Caco-2 (cell line): ENCODE data around the gene IQCK. TPM values are rescaled to one million over a fixed set of nuclear protein-coding genes. Genes with fewer than 3 reads are reported as not detected.
A peak's percentile ranks its signal among the peaks of the same experiment; 100 is the strongest.

ENCODE experiments used
- BruUV-seq: library from RNA; stranded (reverse); fragments of 400-500 nt; replicated peaks from 2 replicates; lab custom pipeline; 2021; lab: Mats Ljungman, UMichigan
- CTCF ChIA-PET: fragments of 300-600 bp; sonication (Branson Sonifier 250); formaldehyde crosslinking; loops from one replicate; lab custom pipeline; 2022; ENCODE audit warnings: antibody characterized with exemption; lab: Charles Lee
- POLR2A ChIA-PET: fragments of 300-600 bp; sonication (Branson Sonifier 250); formaldehyde crosslinking; loops from one replicate; lab custom pipeline; 2022; ENCODE audit warnings: antibody characterized with exemption; lab: Charles Lee
- DNase-seq, 2 experiments: peaks; one replicate each; pipeline versions ENCODE4 v3.0.0 to v3.0.0-alpha.2; 2020 to 2022
- H3K27me3 ChIP-seq: replicated peaks from 2 replicates; pipeline ENCODE4 v1.6.0; 2011; ENCODE audit warnings: low read length; ENCODE audit not compliant: control insufficient read depth, insufficient read depth
- H3K36me3 ChIP-seq: 2 replicates; pipeline ENCODE4 v1.5.1; 2011; ENCODE audit warnings: low read length; ENCODE audit not compliant: control insufficient read depth, insufficient read depth
- H3K4me1 ChIP-seq: fragments of 250-450 bp; sonication (Bioruptor Pico); 2 replicates; pipeline ENCODE4 v1.5.1; 2020; ENCODE audit warnings: mild to moderate bottlenecking
- H3K4me3 ChIP-seq: 2 replicates; pipeline ENCODE4 v1.5.1; 2011; ENCODE audit warnings: low read depth, mild to moderate bottlenecking, control low read depth, low read length
- H3K9me3 ChIP-seq: fragments of 250-450 bp; sonication (Bioruptor Pico); 2 replicates; pipeline ENCODE4 v1.5.1; 2020; ENCODE audit warnings: mild to moderate bottlenecking, moderate library complexity
- H3K27ac Mint-ChIP-seq: one replicate; pipeline ENCODE4 v1.8.0; 2022; ENCODE audit warnings: mixed read lengths; ENCODE audit not compliant: unreplicated experiment
- H3K27me3 Mint-ChIP-seq: one replicate; pipeline ENCODE4 v1.8.0; 2022; ENCODE audit warnings: mixed read lengths; ENCODE audit not compliant: insufficient read depth, unreplicated experiment
- H3K36me3 Mint-ChIP-seq: one replicate; pipeline ENCODE4 v1.8.0; 2022; ENCODE audit warnings: mild to moderate bottlenecking, mixed read lengths; ENCODE audit not compliant: insufficient read depth, unreplicated experiment
- H3K4me1 Mint-ChIP-seq: one replicate; pipeline ENCODE4 v1.8.0; 2022; ENCODE audit warnings: low read depth, mixed read lengths; ENCODE audit not compliant: unreplicated experiment
- H3K4me3 Mint-ChIP-seq: one replicate; pipeline ENCODE4 v1.8.0; 2022; ENCODE audit warnings: mild to moderate bottlenecking, moderate library complexity, mixed read lengths; ENCODE audit not compliant: unreplicated experiment
- H3K9me3 Mint-ChIP-seq: one replicate; pipeline ENCODE4 v1.8.0; 2022; ENCODE audit warnings: mixed read lengths; ENCODE audit not compliant: unreplicated experiment
- CTCF ChIP-seq, 2 experiments: fragments of 200-600 bp in 1 of 2; IDR thresholded peaks; 1 replicate in 1 of 2; 2 replicates in 1 of 2; pipeline versions ENCODE4 v1.5.1 to v1.8.0; 2011 to 2022; ENCODE audit warnings: antibody characterized with exemption in 1 of 2, control low read depth in 1 of 2, inconsistent platforms in 1 of 2, low read depth in 1 of 2, low read length in 1 of 2, mild to moderate bottlenecking in 1 of 2, moderate library complexity in 1 of 2; ENCODE audit not compliant: insufficient read depth in 1 of 2, severe bottlenecking in 1 of 2, unreplicated experiment in 1 of 2
- intact Hi-C: fragments of 100-400 bp; cut with micrococcal nuclease; formaldehyde crosslinking; loops from one replicate; pipeline ENCODE4 v1.10.0; 2022; ENCODE audit not compliant: unreplicated experiment
- total RNA-seq: library from RNA; stranded (reverse); gene quantifications from 2 replicates; pipeline ENCODE4 v1.2.3, GENCODE V29; 2022

The IQCK gene
- total RNA-seq, 1 experiment from 2014 or later: 2.0 TPM

DNA sequence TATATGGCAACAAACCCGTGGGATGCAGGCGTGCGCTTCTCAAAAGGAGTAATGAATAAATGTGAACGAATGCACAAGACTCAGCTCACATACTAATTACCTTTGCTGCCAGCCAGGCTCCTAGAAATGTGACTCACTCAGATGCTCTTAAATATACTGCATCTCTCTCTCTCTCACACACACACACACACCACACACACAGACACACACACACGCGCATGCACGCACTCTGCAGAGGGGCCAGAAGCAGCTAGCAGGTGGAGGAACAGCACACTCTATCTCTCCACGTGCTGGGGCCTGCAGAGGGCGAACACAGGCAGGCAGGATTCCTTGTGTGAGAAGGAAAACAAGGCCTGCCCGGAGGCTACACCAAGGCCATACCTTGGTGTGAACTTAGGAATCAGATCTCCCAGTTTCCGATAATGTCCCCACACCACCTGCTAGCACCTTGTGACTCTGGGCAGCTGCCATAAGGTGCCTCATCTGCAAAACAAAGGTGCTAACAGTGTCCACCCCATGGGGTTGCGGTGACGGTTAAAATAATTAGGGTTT, 161.2 kb downstream of the IQCK start:
- H3K4me3 Mint-ChIP-seq: no peak overlapping the region
- H3K27me3 Mint-ChIP-seq: no peaks in the 10 kb centered on the region
- peak; percentile 11 to 53 for DNase-seq
- peaks cover 5% of the 10 kb centered on the region for H3K4me1 Mint-ChIP-seq
- POLR2A ChIA-PET: no interaction called here
- H3K27ac Mint-ChIP-seq: no peak overlapping the region
- no peaks in the 10 kb centered on the region for H3K9me3 Mint-ChIP-seq
- no peaks in the 10 kb centered on the region for H3K4me1 ChIP-seq
- CTCF ChIA-PET: interaction anchor here (1.1 kb wide), 1 partner anchor 296 kb away, joined by 5 read pairs; no protein-coding TSS in a partner anchor
- H3K4me3 ChIP-seq: no peak overlapping the region
- H3K27me3 ChIP-seq: no peaks in the 10 kb centered on the region
- no TSS peak for BruUV-seq
- H3K9me3 ChIP-seq: no peaks in the 10 kb centered on the region
- peaks cover 6% of the 10 kb centered on the region for H3K36me3 Mint-ChIP-seq
- H3K36me3 ChIP-seq: no peaks in the 10 kb centered on the region
- TF ChIP-seq CTCF (IDR thresholded peaks at IDR 0.05; ENCODE audit: insufficient read depth in 1 of 2, low read depth in 1 of 2, low read length in 1 of 2, severe bottlenecking in 1 of 2, unreplicated experiment in 1 of 2): no peak
- intact Hi-C loops: no loop called here

DNA sequence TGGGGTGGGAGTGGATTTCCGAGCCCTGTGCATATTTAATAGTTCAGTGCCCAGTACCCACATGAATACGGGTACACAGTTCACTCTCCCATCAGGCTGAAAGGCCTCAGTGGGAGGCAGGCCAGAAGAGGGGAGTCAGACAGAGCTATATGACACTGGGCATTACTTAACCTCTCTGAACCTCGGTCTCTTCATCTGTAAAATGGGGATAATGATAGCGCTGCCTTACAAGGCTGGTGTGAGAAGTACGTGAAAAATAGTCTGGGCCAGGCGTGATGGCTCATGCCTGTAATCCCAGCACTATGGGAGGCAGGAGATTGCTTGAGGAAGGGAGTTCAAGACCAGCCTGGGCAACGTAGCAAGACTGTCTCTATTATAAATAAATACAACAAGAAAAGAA, 163.0 kb downstream of the IQCK start:
- Mint-ChIP-seq H3K27me3 (no peaks in the 10 kb centered on the region), H3K36me3 (peaks cover 6% of the 10 kb centered on the region), H3K9me3 (no peaks in the 10 kb centered on the region), H3K4me3 (no peak overlapping the region), H3K27ac (no peak overlapping the region), H3K4me1 (peaks cover 5% of the 10 kb centered on the region)
- Histone ChIP-seq H3K36me3 (no peaks in the 10 kb centered on the region), H3K27me3 (no peaks in the 10 kb centered on the region), H3K4me1 (no peaks in the 10 kb centered on the region), H3K9me3 (no peaks in the 10 kb centered on the region), H3K4me3 (no peak overlapping the region)
- no TSS peak for BruUV-seq
- no peak for DNase-seq
- ChIA-PET POLR2A (no interaction called here), CTCF (no interaction called here)
- intact Hi-C loops: loop anchor here (10.0 kb wide), 2 partner anchors 126 to 166 kb away; partner anchors contain the start of genes IQCK and KNOP1
- TF ChIP-seq CTCF (IDR thresholded peaks at IDR 0.05; ENCODE audit: insufficient read depth in 1 of 2, low read depth in 1 of 2, low read length in 1 of 2, severe bottlenecking in 1 of 2, unreplicated experiment in 1 of 2): no peak

DNA sequence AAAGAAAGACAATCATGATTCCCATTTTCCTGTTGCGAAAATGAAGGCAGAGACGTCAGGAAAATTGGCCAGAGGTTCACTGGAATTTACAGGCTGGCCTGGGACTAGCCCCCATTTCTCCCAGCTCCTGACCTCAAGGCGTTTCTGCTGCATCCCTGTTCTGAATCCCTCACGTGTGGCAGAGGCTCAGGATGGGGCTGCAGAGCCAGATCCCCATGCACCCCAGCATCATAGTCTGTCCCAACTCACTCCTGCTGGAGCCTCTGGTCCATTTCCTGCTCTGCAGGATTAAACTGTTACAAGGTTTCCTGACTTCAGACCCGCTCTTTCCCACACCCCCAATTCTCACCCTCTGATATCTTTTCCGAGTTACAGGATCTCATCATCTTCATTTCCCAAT, 163.7 kb downstream of the IQCK start:
- peaks cover 6% of the 10 kb centered on the region for H3K36me3 Mint-ChIP-seq
- H3K27ac Mint-ChIP-seq: no peak overlapping the region
- Histone ChIP-seq H3K4me3 (no peak overlapping the region), H3K27me3 (no peaks in the 10 kb centered on the region), H3K9me3 (no peaks in the 10 kb centered on the region), H3K4me1 (no peaks in the 10 kb centered on the region), H3K36me3 (no peaks in the 10 kb centered on the region)
- no peak for TF ChIP-seq CTCF (IDR thresholded peaks at IDR 0.05; ENCODE audit: insufficient read depth in 1 of 2, low read depth in 1 of 2, low read length in 1 of 2, severe bottlenecking in 1 of 2, unreplicated experiment in 1 of 2)
- DNase-seq: no peak
- intact Hi-C loops: loop anchor here (10.0 kb wide), 2 partner anchors 127 to 167 kb away; partner anchors contain the start of genes IQCK and KNOP1
- peaks cover 5% of the 10 kb centered on the region for H3K4me1 Mint-ChIP-seq
- BruUV-seq: no TSS peak
- no peak overlapping the region for H3K4me3 Mint-ChIP-seq
- ChIA-PET CTCF (interaction anchor here (1.2 kb wide), 1 partner anchor 281 kb away, joined by 6 read pairs; no protein-coding TSS in a partner anchor), POLR2A (no interaction called here)
- H3K27me3 Mint-ChIP-seq: no peaks in the 10 kb centered on the region
- no peaks in the 10 kb centered on the region for H3K9me3 Mint-ChIP-seq
